GM18505 (cell line): ENCODE results near the gene C1QL4.
"Not testable (repeated sequence)": the region's sequence is repeated elsewhere in the genome, so short reads cannot be mapped to it uniquely, and the experiment has no call there.

Experiments
- ATAC-seq: cut with Tn5 transposase; IDR thresholded peaks from one replicate; pipeline ENCODE4 v1.9.1; 2021; ENCODE audit not compliant: unreplicated experiment
- POLR2A ChIP-seq: IDR thresholded peaks from 4 replicates; pipeline ENCODE4 v1.6.1; 2011; ENCODE audit warnings: borderline replicate concordance; ENCODE audit not compliant: insufficient read depth, insufficient read length; ENCODE audit errors: extremely low read depth

C1QL4 gene

DNA sequence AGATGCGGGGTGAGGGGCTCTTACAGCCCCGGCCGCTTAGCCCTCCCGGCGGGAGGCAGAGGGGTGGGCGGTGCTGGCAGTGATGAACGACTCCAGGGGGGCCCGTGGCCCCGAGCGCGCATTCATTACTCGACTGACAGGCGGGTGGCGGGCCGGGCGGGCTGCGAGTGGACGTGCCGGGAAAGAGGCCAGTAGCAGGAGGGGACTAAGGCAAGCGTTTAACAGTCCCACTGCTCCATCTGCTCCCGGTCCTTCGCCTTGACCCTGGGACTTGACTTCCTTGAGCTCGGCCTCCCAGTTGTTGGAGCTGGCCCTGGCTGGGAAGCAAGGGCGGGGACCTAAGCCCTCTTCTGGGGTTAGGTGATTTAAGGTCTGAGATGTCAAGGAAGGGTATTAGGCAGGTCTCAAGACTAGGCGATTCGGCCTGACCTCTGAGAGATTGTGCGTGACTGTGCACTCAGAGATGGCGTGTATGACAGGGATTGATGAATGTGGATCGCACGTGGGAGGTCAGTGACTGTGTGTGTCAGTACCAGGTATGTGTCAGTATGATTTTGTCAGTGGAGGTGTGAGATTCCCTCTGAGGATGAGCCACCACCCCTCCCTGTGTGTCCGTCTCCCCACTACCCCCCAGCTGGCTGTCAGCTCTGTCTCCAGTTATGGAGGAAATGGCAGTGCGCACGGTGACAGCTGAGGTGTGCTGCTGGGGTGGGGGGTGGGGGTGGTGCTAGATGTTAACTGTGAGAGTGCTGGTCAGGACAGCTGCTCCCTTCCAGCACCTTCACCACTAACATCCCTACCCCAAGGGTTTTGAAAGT, 6.1 kb upstream of the C1QL4 start:
- no peak for TF ChIP-seq POLR2A
- no peak for ATAC-seq

DNA sequence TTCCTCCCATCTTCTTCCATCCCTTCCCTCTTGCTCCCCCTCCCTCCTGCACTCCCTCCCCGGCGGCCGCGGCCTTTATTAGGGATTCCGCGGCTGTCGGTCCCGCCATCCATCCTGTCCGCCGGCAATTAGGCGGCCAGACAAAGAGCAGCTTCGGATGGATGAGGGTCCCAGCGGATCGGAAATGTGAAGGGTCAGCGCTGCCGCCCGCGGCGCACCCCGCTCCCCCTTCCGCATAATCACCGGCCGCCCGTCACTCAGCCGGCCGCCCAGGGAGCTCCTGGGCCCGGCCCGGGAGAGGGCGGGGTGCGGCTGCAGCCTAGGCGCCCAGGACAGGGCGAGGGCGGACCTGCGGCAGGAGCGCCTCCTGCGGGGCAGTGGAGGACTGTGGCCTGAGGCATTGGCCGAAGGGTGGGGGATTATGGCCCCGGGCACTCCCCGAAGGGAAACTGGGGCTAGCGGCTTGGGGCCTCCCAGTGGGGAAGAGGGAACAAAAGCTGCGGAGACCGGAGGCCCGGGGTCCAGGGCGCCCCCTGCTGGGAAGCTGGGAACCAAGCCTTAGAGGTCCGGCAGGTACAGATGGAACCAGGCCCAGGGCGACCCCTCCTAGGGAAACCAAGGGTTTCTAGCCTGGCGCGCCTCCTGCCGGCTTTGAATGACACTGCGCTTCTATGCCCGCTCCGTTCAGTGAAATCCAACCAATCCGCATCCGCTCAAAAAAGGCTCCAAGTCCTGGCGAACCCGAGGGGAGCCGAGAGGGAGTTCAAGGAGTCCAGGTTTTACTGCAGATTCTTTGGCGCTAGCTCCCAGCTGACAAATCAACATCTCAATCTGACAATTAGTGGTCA, 5.3 kb upstream of the C1QL4 start:
- peak; percentile 58 for ATAC-seq
- TF ChIP-seq POLR2A: no peak

DNA sequence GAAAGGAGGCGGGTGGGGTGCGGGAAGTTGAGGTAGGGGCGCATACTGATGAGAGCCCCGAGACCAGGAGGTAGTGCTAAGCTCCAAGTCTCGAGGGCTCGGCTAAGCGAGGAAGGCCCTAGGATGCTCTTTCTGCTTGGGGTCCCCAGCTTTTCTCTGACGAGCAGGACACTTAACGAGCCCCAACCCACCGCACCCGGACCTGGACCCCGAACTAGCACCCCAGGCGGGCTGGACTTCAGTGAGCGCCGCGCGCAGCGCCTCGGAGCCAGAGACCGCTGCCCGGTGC, 4.7 kb upstream of the C1QL4 start:
- TF ChIP-seq POLR2A: no peak
- ATAC-seq: no peak

GRCh38 chr12:49340971-49341776, 4.2 kb upstream of the C1QL4 start:
- no peak for ATAC-seq
- no peak for TF ChIP-seq POLR2A

GRCh38 chr12:49340095-49340870, 3.3 kb upstream of the C1QL4 start:
- no peak for ATAC-seq
- TF ChIP-seq POLR2A: no peak

DNA sequence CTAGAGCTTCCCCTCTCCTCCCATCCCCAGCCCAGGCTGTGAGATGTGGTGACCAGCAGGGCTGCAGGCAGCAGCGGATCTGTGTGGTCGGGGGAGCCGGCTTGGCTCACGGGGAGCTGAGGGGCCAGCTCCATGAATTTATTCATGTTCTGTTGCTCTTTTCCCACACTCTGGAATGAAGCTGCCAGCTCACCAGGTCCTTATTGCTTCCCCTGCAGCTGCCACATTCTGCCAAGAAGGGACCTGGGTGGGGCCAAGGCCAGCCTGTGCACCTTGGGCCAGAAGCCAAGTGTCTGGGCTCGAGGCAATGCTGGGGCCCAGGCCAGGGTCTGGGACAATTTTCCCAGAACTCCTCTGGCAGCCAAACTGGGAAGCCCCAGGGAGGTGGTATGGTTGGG, 2.5 kb upstream of the C1QL4 start:
- TF ChIP-seq POLR2A: no peak
- no peak for ATAC-seq

DNA sequence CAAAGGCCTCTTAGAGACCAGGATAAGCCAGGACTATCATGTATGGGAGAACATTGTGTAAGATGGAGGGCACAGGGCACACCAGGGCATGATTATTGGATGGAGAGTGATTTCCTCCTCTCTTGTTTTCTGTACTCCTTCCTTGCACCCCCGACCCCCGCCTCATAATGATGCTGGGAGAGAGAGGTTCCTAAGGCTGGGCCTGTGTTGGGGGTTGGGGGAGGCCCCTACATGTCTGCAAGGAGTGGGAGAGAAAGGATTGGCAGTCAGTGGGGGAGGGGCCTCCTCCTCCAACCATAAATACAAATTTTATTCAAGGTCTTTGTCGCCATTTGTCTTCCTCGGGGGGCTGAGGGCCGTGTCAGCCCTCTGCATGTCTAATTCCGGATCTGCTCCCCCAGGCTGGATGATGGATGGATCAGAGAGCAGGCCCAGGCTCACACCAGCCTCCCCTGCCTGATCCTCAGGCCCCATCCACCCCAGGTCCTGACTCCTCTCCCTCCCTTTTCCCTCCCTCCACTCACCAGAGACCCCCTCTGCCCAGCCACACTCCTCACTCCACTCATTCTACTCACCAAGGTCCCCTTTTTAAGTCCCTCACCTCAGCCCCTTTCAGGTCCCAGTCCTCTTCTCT, 2.0 kb upstream of the C1QL4 start:
- TF ChIP-seq POLR2A: no peak
- ATAC-seq: no peak

GRCh38 chr12:49335955-49336644, 888 bp downstream of the C1QL4 start:
- no peak for TF ChIP-seq POLR2A
- no peak for ATAC-seq

GRCh38 chr12:49335118-49335954, 1.7 kb downstream of the C1QL4 start:
- no peak for ATAC-seq
- no peak for TF ChIP-seq POLR2A

- no peak for ATAC-seq
- TF ChIP-seq POLR2A: no peak
Measured at GRCh38 chr12:49334681-49335080, 2.3 kb downstream of the C1QL4 start.

DNA sequence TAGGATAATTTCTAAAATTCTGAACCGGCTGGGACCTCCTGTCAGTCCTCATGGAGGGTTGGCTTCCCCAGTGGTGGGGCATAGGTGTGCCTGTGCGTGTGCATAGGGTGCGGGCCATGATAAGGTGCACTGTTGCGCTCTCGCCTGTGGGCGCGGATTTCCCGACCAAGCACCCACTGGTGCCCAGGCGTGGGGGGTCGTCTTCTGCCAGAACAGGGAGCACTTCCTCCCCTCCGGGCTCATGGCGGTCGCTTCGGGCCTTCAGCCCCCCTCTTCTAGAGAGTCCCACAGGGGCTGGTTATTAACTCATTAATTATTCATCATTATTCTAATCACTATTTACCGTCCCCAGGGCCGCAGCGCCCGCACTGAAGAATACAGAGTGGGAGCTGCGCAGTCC, 2.8 kb downstream of the C1QL4 start:
- TF ChIP-seq POLR2A: no peak
- no peak for ATAC-seq

DNA sequence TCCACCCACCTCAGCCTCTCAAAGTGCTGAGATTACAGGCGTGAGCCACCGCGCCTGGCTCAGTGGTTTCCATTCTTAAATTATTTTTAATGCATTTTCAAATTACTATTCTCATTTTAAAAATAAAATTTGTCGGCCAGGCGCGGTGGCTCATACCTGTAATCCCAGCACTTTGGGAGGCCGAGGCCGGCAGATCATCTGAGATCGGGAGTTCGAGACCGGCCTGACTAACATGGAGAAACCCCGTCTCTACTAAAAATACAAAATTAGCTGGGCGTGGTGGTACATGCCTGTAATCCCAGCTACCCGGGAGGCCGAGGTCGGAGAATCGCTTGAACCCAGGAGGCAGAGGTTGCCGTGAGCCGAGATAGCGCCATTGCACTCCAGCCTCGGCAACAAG, 3.2 kb downstream of the C1QL4 start:
- ATAC-seq: not testable (repeated sequence)
